Measurements from ENCODE around the gene GUCA2B.

Gene GUCA2B

GRCh38 chr1:42164551-42165420 lies 11.6 kb downstream of the GUCA2B start, which contains the start of gene GUCA2A:
GUCA2A (minus strand) TSS chr1:42164745; CDS start chr1:42164712, 33 bp downstream.
- TF ChIP-seq FOXP2 (optimal IDR thresholded peaks at IDR 0.05; ENCODE audit: borderline replicate concordance, extremely low read depth, extremely low read length, insufficient read depth) (no peak), SIN3A (IDR thresholded peaks at IDR 0.05; ENCODE audit: borderline replicate concordance, insufficient read depth, low read length) (no peak), REST (IDR thresholded peaks at IDR 0.05; ENCODE audit: insufficient read depth in 1 of 2, low read depth in 2 of 2, low read length in 2 of 2) (no peak), TAF1 (IDR thresholded peaks at IDR 0.05; ENCODE audit: borderline replicate concordance, insufficient read depth, low read length) (no peak), POLR2AphosphoS5 (IDR thresholded peaks at IDR 0.05; ENCODE audit: low read depth, low read length) (no peak)

- no peak for TF ChIP-seq SIN3A (IDR thresholded peaks at IDR 0.05; ENCODE audit: borderline replicate concordance, insufficient read depth, low read length)
Observed at GRCh38 chr1:42165511-42166210, 12.5 kb downstream of the GUCA2B start.

GRCh38 chr1:42167611-42168390 lies 14.6 kb downstream of the GUCA2B start:
- no peak for TF ChIP-seq TAF1 (IDR thresholded peaks at IDR 0.05; ENCODE audit: borderline replicate concordance, insufficient read depth, low read length)
- no peak for TF ChIP-seq FOXP2 (optimal IDR thresholded peaks at IDR 0.05; ENCODE audit: borderline replicate concordance, extremely low read depth, extremely low read length, insufficient read depth)
- TF ChIP-seq POLR2AphosphoS5 (IDR thresholded peaks at IDR 0.05; ENCODE audit: low read depth, low read length) = no peak
- TF ChIP-seq SIN3A (IDR thresholded peaks at IDR 0.05; ENCODE audit: borderline replicate concordance, insufficient read depth, low read length) = no peak
- no peak for TF ChIP-seq REST (IDR thresholded peaks at IDR 0.05; ENCODE audit: insufficient read depth in 1 of 2, low read depth in 2 of 2, low read length in 2 of 2)

GRCh38 chr1:42168391-42168670 lies 15.1 kb downstream of the GUCA2B start:
- TF ChIP-seq TAF1 (IDR thresholded peaks at IDR 0.05; ENCODE audit: borderline replicate concordance, insufficient read depth, low read length) = no peak
- TF ChIP-seq REST (IDR thresholded peaks at IDR 0.05; ENCODE audit: insufficient read depth in 1 of 2, low read depth in 2 of 2, low read length in 2 of 2) = no peak
- TF ChIP-seq POLR2AphosphoS5 (IDR thresholded peaks at IDR 0.05; ENCODE audit: low read depth, low read length) = no peak
- no peak for TF ChIP-seq SIN3A (IDR thresholded peaks at IDR 0.05; ENCODE audit: borderline replicate concordance, insufficient read depth, low read length)
- no peak for TF ChIP-seq FOXP2 (optimal IDR thresholded peaks at IDR 0.05; ENCODE audit: borderline replicate concordance, extremely low read depth, extremely low read length, insufficient read depth)

- no peak for TF ChIP-seq FOXP2 (optimal IDR thresholded peaks at IDR 0.05; ENCODE audit: borderline replicate concordance, extremely low read depth, extremely low read length, insufficient read depth)
- no peak for TF ChIP-seq SIN3A (IDR thresholded peaks at IDR 0.05; ENCODE audit: borderline replicate concordance, insufficient read depth, low read length)
- no peak for TF ChIP-seq REST (IDR thresholded peaks at IDR 0.05; ENCODE audit: insufficient read depth in 1 of 2, low read depth in 2 of 2, low read length in 2 of 2)
- TF ChIP-seq TAF1 (IDR thresholded peaks at IDR 0.05; ENCODE audit: borderline replicate concordance, insufficient read depth, low read length) = no peak
- TF ChIP-seq POLR2AphosphoS5 (IDR thresholded peaks at IDR 0.05; ENCODE audit: low read depth, low read length) = no peak
Observed at GRCh38 chr1:42168763-42169162, 15.6 kb downstream of the GUCA2B start.

All from PFSK-1 (cell line).